HG03095 (cell line): Measurements from ENCODE around the gene EXOC6.
"Not testable (repeated sequence)": the region's sequence is repeated elsewhere in the genome, so short reads cannot be mapped to it uniquely, and the experiment has no call there.

Source experiments
- ATAC-seq: cut with Tn5 transposase; IDR thresholded peaks from one replicate; pipeline ENCODE4 v1.9.1; 2021; ENCODE audit warnings: moderate library complexity; ENCODE audit not compliant: unreplicated experiment

Gene EXOC6

DNA sequence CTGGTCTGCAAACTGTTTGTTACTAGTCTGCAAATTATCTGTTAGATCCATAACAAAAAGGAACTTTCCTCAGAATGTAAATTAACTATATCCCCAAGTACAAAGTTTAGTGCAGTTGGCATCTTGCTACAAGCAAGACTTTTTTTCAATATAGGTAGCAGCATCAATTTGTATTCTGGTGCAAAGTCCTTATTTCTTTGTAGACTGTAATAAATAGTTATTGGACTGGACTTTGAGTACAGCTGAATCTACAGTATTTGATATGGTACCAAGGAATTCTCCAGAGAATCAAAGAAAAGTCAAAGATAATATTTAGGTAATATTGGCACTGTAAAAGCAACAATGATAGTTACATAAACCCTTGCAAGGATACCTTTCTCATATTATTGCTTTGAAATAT, 89.6 kb downstream of the EXOC6 start:
- ATAC-seq = no peak

DNA sequence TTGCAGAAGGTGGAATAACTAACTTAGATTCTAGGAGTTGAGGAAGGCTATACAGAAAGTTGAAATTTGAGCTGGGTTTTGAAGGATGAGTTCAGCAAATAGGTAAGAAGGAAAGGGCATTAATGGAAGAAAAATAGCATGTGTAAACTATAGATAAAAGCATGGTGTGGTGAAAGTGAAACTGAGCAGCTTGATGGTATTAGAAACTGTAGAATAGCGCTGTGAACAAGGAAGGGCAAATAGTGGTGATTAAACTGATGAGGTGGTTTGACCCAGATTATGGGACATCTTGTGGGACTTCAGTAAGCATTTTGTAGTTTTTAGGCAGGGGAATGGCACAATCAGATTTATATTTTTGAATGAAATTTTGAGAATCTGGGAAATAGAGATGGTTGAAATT, 90.5 kb downstream of the EXOC6 start:
- ATAC-seq = no peak

DNA sequence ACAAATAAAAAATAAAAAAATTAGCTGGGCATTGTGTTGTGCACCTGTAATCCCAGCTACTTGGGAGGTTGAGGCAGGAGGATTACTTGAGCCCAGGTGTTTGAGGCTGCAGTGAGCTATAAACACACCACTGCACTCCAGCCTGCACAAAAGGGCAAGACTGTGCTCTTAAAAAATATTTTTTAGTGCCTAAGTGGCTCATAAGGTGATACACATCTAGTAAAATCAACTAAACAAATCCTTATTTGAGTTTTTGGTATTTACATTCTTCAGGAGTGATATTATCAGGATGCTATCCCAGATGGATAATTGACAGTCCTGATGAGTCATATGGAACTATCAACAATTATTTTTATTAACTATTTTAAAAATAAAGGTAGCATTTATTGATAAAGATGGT, 93.9 kb downstream of the EXOC6 start:
- no peak for ATAC-seq

DNA sequence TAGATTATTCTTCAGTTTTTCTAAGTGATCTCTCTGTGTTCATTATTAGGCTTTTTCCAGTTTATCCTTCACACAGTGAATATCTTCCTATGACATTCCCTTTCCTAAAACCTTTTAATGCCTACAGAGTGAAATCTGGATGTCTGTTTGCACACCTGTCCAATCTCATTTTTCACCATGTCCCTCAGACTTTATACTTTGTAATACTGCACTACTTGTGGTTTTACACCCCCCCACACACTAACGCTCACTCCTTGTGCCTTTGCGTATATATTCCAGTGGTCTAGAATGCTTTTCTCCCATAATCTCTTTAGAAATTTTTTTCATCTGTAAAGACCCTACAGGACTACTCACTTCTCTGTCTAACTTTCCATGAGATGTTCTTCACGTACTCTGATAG, 98.2 kb downstream of the EXOC6 start:
- ATAC-seq = no peak

DNA sequence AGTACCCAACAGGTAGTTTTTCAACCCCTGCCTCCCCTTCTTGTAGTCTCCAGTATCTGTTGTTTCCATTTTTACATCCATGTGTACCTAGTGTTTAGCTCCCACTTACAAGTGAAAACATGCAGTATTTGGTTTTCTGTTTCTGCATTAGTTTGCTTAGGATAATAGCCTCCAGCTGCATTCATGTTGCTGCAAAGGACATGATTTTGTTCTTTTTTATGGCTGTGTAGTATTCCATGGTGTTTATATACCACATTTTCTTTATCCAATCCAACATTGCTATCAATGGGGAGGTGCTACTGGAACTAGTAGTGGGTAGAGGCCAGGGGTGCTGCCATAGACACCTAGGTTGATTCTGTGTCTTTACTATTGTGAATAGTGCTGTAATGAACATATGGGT, 104.3 kb downstream of the EXOC6 start:
- not testable (repeated sequence) for ATAC-seq

DNA sequence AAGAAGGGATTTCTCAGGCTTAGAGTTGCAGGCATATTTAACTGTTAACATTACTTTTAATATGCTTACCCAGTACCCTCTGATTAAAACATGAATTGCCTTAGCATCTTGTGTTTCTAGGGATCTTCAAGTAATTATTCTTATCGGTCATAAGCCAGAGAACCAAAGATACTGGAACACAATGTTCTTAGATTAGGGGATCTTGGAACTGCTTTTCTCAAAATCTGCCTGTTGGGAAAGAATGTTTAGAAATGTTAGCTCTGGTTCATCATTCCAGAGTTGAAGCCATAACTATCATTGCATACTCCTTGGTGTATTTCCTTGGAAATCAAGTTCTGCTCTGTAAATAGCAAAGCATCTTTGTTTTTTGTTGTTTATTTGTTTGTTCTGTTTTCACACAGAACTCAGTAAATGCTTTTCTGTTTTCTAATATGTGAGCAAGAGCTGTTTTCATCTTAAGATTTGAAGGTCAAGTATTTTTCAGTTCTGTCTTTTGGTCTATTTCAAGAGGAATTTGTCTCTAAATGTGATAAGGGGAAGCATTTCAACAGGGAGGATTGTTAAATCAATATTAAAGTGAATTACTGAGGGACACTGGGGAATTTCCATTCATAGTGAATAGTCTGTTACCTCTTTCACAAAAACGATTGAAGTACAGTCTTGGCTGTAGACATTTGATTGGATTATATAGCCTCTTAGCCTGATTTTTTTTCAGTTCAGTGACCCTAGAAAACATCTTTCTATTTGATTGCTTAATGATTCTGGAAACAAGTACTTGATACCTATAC, 109.1 kb downstream of the EXOC6 start:
- no peak for ATAC-seq

DNA sequence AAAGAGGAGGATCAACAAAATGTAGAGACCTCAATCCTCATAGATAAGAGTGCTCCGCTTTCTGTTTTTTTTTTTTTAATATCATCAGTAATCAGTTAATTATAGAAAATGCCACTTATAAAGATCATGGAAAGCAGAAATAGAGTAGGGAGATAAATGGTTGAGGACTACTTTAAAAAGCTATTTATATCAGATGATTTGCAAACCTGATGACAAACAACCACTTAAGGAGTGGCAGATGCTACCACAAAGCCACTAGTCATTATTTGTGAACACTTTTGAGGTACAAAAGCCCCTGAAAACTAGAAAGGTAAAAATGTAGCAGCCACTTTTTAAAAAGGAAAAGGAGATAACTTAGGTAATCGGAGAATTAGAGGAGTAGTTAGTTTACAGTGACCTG, 113.3 kb downstream of the EXOC6 start:
- ATAC-seq = no peak

DNA sequence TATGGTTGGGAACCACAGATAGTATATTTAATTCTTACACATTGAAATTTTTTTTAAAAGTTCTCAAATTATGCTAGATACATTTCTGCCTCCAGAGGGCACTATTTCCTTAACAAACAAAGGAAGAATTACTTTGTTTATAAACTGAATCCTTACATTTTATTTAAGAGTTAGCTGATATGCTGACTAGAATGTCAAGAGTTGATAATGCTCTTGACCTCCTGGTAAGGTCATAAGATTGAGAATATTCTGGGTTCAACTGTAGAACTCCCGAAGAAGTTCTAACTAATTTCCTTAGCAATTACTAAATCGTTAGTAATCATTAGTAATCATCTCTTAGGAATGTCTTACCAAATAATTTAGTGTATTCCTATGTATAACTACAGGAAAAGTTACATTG, 117.0 kb downstream of the EXOC6 start:
- ATAC-seq = no peak

DNA sequence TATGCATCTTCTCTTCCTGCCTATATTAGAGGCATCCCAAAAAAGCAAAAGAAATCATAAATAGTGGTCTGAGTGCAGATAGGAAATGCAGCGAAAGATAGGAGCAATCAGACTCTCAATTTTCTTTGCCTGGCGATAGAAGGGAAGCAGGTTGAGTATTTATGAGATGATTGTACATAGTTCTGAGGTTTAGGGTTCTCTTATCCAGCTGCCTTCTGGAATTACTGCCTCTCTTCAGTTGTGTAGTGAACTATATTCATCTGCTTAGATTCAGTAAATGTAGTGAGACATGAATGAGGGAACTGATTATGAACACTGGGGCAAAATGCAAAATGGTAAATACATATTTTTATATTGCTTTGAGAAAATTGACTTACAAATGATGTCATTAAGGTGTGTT, 119.3 kb downstream of the EXOC6 start:
- ATAC-seq = no peak

DNA sequence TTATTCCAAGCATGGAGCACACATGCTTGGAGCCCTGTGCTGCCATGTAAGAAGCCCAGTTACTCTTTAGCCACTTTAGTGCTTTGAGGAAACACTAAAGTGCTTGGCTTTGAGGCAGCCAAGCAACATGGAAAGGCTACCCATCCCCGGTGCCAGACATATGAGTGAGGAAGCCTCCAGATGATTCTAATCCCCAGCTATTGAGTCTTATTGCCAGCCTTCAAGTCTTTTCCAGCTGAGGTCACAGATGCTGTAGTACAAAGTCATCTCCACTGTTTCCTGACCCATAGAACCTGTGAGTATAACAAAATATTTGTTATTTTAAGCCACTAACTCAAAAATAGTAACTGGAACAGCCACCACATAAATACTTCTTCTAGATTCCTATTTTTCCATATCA, 120.8 kb downstream of the EXOC6 start:
- no peak for ATAC-seq

DNA sequence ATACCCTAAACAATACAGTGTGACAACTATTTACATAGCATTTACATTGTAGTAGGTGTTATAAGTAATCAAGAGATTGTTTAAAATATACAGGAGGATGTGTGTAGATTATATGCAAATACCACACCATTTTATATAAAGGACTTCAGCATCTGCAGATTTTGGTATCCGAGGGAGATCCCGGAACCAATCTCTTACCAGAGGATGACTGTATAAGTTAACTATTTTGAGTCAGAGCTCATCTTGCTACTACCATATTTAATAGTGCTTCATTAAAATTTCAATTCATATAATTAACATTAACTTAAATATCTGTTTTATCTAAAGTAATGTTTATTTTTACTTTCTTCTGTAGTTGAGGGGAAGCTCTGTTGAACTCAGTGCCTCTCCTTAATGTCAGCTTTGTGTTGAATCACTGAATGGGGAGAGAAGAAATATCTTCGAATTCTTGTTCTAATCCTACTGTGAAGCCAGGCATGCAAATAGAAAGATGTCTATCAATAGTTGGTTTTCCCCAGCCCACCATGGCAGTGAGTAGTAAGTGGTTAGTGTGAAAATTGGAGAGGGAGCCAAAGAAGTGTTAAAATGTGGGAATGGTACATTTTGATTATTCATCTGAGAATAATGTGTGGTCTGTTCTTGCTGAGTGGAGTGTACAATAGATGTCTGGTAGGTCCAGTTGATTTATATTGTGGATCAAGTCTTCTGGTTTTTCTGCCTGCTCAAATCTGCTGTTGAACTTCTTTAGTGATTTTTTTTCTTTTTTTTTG, 122.2 kb downstream of the EXOC6 start:
- ATAC-seq = no peak

DNA sequence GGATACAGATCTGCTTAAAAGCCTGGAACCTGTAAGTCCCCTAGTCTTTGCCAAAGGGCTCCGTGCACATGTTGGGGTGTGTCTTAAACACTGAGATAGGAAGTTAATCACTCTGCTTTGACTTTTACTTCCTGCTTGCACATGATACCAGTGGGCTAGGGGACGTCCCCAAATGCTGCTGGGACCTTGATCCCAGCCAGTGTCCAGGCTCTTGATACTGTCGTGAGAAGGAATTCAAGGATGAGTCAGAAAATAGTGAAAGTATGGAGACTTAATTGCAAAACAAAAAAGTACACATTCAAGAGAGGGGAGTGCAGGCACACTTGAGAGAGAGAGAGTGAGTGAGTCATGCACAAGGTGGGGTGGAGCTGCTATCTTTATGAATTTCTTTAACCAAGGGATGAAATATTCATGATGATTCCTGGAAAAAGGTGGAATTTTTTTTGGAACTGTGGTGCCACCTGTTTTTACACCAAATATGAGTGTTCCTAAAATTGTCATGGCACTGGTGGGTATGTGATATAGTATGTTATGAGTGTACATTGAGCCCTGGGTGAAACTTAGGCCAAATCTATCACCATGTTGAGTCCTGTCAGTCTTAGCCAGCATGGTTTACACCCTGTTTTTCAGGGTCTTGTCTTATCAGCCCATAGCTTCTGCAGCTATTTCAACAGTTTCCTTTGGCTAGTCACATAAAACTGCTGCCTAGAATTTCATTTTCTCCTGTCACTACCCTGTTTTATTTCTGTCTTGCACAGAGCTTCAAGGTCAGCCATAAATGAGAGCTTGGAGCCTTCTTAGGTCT, 123.9 kb downstream of the EXOC6 start:
- ATAC-seq = no peak

DNA sequence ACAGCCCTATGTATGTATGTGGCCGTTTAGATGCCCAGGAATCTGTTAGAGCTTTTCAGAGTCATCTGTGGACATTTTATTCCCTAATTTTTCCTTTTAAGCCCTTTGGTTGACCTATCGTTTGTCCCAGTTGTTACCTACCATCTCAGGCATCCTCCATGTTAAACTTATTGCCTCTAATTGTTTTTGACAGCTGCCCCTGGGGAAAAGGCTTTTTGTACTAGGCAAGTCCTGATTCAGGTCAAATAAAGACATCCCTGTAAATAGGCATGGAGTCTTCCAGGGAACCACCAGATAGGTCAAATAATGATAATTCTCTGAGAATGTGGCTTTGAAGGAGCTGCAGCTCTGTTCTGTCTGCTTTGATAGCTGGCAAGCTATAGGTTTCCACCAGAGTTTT, 124.6 kb downstream of the EXOC6 start:
- no peak for ATAC-seq

DNA sequence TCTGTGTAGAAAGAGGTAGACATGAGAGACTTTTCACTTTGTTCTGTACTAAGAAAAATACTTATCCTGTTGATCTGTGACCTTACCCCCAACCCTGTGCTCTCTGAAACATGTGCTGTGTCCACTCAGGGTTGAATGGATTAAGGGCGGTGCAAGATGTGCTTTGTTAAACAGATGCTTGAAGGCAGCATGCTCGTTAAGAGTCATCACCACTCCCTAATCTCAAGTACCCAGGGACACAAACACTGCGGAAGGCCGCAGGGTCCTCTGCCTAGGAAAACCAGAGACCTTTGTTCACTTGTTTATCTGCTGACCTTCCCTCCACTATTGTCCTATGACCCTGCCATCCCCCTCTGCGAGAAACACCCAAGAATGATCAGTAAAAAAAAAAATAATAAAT, 128.0 kb downstream of the EXOC6 start:
- not testable (repeated sequence) for ATAC-seq

DNA sequence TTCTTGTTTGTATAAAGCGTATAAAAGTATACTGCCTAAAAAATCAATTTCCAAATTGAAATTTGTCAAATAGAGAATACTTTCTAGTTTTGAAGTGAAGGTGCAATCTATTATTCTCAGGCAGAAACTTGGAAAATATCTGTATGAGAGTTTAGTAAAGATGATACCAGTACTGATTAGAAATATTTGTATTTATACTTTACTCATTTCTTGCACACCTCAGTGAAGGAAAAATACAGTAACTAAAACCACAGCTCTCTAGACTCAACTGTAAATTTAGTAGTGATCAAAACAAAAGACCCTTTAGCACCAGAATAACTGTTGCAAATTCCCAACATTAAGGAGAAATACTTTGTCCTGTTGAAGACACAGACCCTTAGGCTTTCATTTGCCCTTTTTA, 140.9 kb downstream of the EXOC6 start:
- no peak for ATAC-seq

DNA sequence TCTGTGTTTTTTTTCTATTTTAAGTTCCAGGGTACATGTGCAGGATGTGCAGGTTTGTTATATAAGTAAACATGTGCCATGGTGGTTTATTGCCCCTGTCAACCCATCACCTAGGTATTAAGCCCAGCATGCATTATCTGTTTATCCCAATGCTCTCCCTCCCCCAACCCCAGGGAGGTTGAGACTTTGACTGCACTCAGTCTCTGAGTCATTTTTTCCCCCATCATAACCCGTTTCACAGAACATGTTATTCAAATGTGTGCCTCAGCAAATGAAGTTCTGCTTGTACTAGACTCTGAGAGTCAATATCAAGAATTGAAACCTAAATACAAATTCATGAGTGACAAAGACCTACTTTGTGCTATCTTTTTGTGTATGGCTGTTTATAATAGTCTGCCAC, 142.3 kb downstream of the EXOC6 start:
- peak; percentile 59 for ATAC-seq

DNA sequence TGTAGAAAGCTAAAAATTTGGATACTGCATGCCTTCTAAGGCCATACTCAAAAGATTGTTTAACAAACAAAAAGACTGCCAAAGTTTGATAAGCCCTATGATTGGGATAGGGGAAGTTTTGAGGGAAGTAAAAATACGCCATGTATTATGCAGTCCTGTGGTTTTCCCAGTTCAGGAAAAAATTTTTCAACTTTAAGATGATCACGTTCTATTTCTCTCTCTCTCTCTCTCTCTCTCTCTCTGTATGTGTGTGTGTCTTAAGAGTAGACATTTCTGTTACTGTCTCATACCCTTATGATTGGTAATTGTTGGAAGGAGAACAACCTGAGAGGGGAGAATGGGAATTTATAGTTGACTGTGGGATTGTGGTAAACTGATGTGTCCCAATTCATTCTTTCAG, 143.2 kb downstream of the EXOC6 start:
- ATAC-seq = no peak

DNA sequence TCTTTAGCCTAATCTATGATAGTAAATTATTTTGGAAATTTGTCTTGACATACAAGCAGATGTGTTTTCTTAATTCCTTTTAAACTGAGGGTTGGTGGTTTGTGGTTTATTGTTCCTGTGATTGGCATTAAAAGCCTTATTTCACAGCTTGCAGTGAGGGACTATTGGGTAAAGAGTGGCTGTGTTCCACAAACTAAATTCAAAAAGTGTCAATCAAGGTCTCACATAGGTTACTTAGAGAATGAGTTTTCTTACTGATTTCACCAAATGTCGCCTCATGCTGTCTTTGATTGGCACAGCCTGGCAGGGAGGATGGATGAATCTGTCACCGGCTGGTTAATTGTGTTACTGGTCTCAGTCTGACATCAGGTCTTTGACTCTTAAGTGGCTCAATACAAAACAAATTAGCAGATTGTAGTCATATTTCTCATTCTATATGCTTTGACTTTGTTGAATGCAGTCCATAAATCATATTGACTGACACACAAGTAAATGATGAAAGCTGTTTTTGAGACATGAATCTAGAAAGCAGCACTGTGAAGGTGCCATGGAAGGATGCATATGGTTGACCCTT, 145.5 kb downstream of the EXOC6 start:
- no peak for ATAC-seq

DNA sequence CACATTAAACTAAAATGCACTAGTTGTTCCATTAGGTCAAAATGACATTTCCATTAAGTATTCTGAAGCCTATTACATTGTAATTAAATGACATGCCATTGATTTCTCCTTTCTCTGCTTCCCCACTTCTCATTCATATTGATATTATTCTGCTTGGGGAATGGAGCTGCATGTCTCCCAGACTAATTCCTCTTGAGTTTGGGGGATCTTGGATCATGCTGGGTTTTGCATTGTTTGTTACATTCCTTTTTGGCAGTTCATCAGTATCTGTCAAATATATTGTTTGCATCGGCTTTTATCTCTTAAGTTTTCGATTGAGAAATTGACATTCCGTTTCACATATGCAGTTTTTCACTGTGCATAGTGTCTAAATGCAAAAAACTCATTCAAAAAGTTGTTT, 147.2 kb downstream of the EXOC6 start:
- no peak for ATAC-seq

DNA sequence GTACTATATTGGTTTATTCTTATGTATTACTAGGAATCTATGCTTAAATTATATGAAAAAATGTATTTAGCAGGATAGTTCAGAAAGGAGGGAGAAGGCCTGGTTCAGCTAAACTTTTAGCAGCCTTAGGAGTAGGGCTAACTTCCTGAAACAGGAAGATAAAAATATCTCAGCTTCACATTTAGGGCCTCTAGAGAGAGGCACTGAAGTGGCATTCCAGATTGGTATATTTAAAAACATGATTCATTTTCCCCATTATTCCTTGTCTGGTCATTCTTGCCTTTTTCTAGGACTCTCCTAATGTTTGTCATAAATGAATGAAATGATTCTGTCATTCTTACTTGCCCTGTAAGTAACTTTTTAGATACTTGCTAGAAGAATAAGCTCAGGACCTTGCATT, 149.3 kb downstream of the EXOC6 start:
- no peak for ATAC-seq

DNA sequence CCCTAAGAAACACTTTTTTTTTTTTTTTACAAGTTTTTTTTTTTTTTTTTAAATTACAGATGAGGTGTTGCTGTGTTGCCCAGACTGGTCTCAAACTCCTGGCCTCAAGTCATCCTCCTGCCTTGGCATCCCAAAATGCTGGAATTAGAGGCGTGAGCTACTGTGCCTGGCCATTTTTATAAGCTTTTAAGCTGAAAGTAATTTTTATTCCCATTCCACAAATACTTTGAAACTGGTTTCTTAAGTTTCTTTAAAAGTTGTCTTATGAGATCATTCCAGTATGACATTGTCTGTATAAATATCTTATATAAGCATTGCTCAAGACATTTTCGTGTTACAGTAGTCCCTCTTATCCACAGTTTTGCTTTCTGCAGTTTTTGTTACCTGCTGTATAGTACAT, 150.9 kb downstream of the EXOC6 start:
- no peak for ATAC-seq
